Measurements from ENCODE around the gene TMEM11. TPM values are rescaled to one million over a fixed set of nuclear protein-coding genes. Genes with fewer than 3 reads are reported as not detected.

TMEM11 gene
- total RNA-seq, 2 donors from 2014 or later: 7.0 to 22.4 TPM

DNA sequence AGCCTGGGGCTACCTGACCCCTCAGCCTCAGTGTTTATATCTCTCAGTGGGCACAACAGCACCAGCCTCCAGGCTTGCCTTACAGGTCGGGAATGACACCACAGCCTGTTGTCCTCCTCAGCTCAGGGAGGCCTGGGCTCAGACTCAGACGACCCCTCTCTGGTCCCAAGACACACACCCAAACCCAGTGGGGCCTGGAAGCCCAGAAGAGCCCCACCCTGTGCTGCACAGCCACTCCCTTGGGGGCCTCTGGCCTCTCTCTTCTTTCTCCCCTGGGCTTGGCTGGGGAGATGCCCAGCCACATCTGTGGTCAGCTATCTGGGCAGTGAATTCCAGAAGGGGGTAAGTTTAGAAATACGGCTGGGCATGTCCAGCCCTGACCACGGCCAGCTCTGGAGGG, 36.9 kb upstream of the TMEM11 start:
- no peaks in the 10 kb centered on the region for H3K36me3 ChIP-seq (replicated peaks in 1 of 2; ENCODE audit: insufficient read depth in 1 of 2, low read depth in 2 of 2)
- H3K27ac ChIP-seq: no peak overlapping the region
- H3K4me1 ChIP-seq: peaks cover 23% of the 10 kb centered on the region
- TF ChIP-seq, protein P1, sequence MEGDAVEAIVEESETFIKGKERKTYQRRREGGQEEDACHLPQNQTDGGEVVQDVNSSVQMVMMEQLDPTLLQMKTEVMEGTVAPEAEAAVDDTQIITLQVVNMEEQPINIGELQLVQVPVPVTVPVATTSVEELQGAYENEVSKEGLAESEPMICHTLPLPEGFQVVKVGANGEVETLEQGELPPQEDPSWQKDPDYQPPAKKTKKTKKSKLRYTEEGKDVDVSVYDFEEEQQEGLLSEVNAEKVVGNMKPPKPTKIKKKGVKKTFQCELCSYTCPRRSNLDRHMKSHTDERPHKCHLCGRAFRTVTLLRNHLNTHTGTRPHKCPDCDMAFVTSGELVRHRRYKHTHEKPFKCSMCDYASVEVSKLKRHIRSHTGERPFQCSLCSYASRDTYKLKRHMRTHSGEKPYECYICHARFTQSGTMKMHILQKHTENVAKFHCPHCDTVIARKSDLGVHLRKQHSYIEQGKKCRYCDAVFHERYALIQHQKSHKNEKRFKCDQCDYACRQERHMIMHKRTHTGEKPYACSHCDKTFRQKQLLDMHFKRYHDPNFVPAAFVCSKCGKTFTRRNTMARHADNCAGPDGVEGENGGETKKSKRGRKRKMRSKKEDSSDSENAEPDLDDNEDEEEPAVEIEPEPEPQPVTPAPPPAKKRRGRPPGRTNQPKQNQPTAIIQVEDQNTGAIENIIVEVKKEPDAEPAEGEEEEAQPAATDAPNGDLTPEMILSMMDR (IDR thresholded peaks at IDR 0.05): no peak
- no peak for TF ChIP-seq POLR2A (IDR thresholded peaks at IDR 0.05)
- no peaks in the 10 kb centered on the region for H3K27me3 ChIP-seq
- no peaks in the 10 kb centered on the region for H3K9me3 ChIP-seq
- no peak for DNase-seq
- ATAC-seq: no peak
- WGBS, 2 donors: 58 to 69% methylated on average over 3 to 4 of the region's 4 CpGs
- H3K4me3 ChIP-seq: no peak overlapping the region
- intact Hi-C loops (cut with DNase I): no loop called here

DNA sequence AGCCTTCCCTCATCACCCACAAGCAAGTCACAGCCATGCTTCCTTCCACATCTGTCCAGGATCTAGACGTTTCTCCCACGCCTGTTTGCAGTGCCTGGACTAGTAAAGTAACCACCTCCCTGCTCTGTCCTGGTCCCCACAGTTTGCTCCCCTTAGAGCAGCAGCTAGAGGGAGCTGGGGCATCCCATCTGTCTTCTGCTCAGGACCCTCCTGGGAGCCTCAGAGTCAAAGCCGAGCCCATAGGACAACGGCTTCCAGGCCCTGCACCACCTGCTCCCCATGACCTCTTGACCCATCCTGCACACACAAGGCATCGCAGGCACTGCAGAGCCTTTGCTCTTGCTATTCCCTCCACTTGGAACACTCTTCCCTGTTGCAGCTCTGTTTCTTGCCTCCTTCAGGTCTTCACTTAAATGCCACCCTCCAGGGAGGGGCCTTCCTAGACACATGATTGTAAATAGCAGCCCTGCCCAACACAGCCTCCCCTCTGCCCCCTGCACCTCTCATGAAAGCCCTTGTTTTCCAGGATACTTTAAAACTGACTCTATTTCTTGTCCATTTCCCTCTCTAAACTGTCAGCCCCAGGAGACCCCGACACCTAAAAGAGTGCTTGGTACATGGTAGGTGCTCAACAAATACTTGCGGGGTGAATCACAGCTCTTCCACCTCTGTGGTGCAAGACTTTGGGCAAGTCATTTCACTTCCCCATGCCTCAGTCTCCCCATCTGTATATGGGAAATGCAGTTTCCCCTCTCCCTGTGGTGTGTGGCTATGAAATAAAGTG, 36.2 kb upstream of the TMEM11 start:
- intact Hi-C loops (cut with DNase I): no loop called here
- ATAC-seq (no peak), DNase-seq (no peak)
- Histone ChIP-seq H3K36me3 (replicated peaks in 1 of 2; ENCODE audit: insufficient read depth in 1 of 2, low read depth in 2 of 2) (no peaks in the 10 kb centered on the region), H3K4me3 (no peak overlapping the region), H3K27ac (no peak overlapping the region), H3K4me1 (peaks cover 23% of the 10 kb centered on the region), H3K27me3 (no peaks in the 10 kb centered on the region), H3K9me3 (no peaks in the 10 kb centered on the region)
- WGBS, 2 donors: 65 to 74% methylated on average over 5 to 7 of the region's 7 CpGs
- TF ChIP-seq POLR2A (IDR thresholded peaks at IDR 0.05): no peak
- TF ChIP-seq, protein P1 (IDR thresholded peaks at IDR 0.05): no peak

DNA sequence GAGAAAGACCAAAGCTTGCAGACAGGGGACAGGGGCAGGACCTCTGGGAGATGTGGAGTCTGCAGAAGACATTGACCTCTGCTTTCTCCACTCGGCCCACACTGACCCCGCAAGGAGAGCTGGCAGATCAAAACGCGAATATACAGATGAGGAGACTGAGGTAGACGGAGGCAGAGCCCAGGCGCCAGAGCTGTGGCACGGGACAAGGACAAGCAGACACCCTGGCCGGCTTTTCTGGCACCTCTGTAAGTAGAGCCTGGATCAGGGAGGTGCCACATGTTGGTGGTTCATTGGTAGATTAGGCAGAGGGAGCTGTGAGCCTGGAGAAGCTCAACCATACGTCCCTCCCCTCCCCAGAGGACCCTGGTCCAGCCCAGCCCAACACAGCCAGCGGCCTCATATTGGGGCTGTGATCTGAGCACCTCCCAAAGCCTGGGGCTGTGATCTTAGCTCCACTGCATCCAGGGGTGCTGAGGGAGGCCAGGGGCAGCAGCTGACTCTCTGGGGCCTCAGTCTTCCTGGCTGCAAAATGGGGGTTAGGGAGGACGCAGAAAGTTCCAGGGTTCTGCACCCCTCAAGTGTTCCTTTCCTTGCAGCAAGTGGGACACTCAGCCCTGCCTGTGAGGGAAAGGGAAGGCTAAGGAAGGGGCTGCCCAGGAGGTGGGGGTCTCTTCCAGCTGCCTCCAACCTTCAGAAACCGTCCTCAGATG, 35.3 kb upstream of the TMEM11 start:
- H3K4me1 ChIP-seq: peaks cover 23% of the 10 kb centered on the region
- H3K36me3 ChIP-seq (replicated peaks in 1 of 2; ENCODE audit: insufficient read depth in 1 of 2, low read depth in 2 of 2): no peaks in the 10 kb centered on the region
- H3K9me3 ChIP-seq: no peaks in the 10 kb centered on the region
- no peak overlapping the region for H3K4me3 ChIP-seq
- TF ChIP-seq POLR2A (IDR thresholded peaks at IDR 0.05): no peak
- TF ChIP-seq, protein P1 (IDR thresholded peaks at IDR 0.05): no peak
- intact Hi-C loops (cut with DNase I): no loop called here
- DNase-seq (no peak), ATAC-seq (no peak)
- WGBS, 2 donors: 56 to 71% methylated on average over 8 to 12 of the region's 12 CpGs
- H3K27ac ChIP-seq: no peak overlapping the region
- H3K27me3 ChIP-seq: no peaks in the 10 kb centered on the region

DNA sequence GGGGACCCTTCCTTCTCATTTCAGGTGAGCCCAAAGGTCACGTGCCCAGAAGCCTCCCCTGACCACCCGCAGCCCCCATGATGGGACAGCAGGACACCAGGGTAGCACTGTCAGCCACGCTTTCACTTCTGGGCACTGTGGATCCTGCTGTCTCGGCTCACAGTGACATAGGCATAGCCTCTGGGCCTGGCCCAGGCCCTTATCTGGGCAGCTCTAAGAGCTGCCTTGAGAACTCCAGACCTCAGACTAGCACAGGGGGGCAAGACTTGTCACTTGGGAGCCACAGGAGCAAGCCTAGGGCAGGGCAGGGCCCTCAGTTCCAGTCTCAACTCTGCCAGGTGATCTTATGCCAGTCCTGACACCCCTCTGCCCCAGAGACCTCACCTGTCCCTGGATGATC, 34.5 kb upstream of the TMEM11 start:
- Histone ChIP-seq H3K4me1 (peaks cover 15% of the 10 kb centered on the region), H3K27ac (no peak overlapping the region), H3K4me3 (no peak overlapping the region), H3K27me3 (no peaks in the 10 kb centered on the region), H3K36me3 (replicated peaks in 1 of 2; ENCODE audit: insufficient read depth in 1 of 2, low read depth in 2 of 2) (no peaks in the 10 kb centered on the region), H3K9me3 (no peaks in the 10 kb centered on the region)
- no peak for TF ChIP-seq POLR2A (IDR thresholded peaks at IDR 0.05)
- TF ChIP-seq, protein P1 (IDR thresholded peaks at IDR 0.05): no peak
- no peak for DNase-seq
- no peak for ATAC-seq
- intact Hi-C loops (cut with DNase I): no loop called here
- WGBS, 2 donors: 72 to 87% methylated on average over 3 to 4 of the region's 4 CpGs

Data from body of pancreas (tissue), 4 donors.